Panc1 (cell line): ENCODE results near the gene SLC2A6.

Source experiments
- POLR2AphosphoS5 ChIP-seq: IDR thresholded peaks from 2 replicates; pipeline ENCODE4 v1.6.1; 2012; ENCODE audit warnings: mild to moderate bottlenecking, low read depth, low read length, moderate library complexity
- SIN3A ChIP-seq: IDR thresholded peaks from 2 replicates; pipeline ENCODE4 v1.6.1; 2012; ENCODE audit warnings: low read depth, mild to moderate bottlenecking, low read length, moderate library complexity, borderline replicate concordance; ENCODE audit not compliant: insufficient read depth
- TCF7L2 ChIP-seq: IDR thresholded peaks from 2 replicates; pipeline ENCODE4 v1.6.1; 2011; ENCODE audit warnings: mild to moderate bottlenecking, low read depth, low read length, inconsistent platforms
- TF ChIP-seq, protein P1 (sequence below): fragments of 450-650 bp; IDR thresholded peaks from 2 replicates; pipeline ENCODE4 v1.5.1; 2017; ENCODE audit warnings: mild to moderate bottlenecking
- TF ChIP-seq, protein P2 (sequence below), 2 experiments: IDR thresholded peaks; 2 replicates each; pipeline ENCODE4 v1.6.1; 2011 to 2012; ENCODE audit warnings: low read depth in 2 of 2, control low read depth in 1 of 2, low read length in 1 of 2, mild to moderate bottlenecking in 1 of 2, moderate library complexity in 1 of 2; ENCODE audit not compliant: insufficient read depth in 1 of 2

DNA sequence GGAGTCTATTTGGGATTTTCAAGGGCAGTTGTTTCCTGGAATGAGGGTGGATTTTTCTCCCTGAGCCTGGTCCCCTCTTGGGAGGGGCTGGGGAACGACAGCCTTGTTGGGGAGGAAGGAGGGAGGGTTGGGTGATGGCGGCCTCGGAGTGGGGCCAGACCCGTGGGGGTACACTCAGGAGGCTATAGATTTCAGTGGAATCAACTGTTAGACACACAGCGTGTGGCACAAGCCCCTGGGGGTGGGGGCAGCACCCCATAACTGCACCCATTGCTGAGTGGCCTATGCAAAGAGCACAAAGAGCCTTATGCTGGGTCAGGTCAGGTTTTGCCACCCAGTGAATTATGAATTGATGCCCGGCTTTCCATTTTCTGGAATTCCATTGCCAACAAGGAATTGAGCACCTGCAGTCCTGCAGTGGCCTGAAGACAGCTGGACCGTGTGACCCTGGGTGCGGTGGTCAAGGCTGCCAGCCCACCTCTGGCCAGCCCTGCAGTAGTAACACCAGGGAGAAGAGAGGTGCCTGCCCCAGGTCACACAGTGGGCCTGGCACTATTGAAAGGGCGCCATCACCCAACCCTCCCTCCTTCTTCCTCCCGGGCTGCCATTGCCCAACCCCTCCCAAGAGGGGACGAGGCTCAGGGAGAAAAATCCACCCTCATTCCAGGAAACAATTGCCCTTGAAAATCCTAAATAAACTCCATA lies 37.5 kb upstream of the SLC2A6 start:
- TF ChIP-seq, protein P1, sequence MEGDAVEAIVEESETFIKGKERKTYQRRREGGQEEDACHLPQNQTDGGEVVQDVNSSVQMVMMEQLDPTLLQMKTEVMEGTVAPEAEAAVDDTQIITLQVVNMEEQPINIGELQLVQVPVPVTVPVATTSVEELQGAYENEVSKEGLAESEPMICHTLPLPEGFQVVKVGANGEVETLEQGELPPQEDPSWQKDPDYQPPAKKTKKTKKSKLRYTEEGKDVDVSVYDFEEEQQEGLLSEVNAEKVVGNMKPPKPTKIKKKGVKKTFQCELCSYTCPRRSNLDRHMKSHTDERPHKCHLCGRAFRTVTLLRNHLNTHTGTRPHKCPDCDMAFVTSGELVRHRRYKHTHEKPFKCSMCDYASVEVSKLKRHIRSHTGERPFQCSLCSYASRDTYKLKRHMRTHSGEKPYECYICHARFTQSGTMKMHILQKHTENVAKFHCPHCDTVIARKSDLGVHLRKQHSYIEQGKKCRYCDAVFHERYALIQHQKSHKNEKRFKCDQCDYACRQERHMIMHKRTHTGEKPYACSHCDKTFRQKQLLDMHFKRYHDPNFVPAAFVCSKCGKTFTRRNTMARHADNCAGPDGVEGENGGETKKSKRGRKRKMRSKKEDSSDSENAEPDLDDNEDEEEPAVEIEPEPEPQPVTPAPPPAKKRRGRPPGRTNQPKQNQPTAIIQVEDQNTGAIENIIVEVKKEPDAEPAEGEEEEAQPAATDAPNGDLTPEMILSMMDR = no peak
- TF ChIP-seq POLR2AphosphoS5 = no peak
- TF ChIP-seq, protein P2, sequence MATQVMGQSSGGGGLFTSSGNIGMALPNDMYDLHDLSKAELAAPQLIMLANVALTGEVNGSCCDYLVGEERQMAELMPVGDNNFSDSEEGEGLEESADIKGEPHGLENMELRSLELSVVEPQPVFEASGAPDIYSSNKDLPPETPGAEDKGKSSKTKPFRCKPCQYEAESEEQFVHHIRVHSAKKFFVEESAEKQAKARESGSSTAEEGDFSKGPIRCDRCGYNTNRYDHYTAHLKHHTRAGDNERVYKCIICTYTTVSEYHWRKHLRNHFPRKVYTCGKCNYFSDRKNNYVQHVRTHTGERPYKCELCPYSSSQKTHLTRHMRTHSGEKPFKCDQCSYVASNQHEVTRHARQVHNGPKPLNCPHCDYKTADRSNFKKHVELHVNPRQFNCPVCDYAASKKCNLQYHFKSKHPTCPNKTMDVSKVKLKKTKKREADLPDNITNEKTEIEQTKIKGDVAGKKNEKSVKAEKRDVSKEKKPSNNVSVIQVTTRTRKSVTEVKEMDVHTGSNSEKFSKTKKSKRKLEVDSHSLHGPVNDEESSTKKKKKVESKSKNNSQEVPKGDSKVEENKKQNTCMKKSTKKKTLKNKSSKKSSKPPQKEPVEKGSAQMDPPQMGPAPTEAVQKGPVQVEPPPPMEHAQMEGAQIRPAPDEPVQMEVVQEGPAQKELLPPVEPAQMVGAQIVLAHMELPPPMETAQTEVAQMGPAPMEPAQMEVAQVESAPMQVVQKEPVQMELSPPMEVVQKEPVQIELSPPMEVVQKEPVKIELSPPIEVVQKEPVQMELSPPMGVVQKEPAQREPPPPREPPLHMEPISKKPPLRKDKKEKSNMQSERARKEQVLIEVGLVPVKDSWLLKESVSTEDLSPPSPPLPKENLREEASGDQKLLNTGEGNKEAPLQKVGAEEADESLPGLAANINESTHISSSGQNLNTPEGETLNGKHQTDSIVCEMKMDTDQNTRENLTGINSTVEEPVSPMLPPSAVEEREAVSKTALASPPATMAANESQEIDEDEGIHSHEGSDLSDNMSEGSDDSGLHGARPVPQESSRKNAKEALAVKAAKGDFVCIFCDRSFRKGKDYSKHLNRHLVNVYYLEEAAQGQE (IDR thresholded peaks at IDR 0.05; ENCODE audit: insufficient read depth in 1 of 2, low read depth in 2 of 2, low read length in 1 of 2) = no peak
- TF ChIP-seq SIN3A = no peak
- no peak for TF ChIP-seq TCF7L2
